Natural killer cell (primary cell): Measurements from ENCODE around the gene KRT33B. TPM values are rescaled to one million over a fixed set of nuclear protein-coding genes. Genes with fewer than 3 reads are reported as not detected.

Experiments
- ATAC-seq, 3 donors: fragments of 150-1000 bp in 2 of 3; fragments of 200-7000 bp in 1 of 3; cut with Tn5 transposase; 1 replicate in 1 of 3; 2 replicates in 2 of 3; pipeline ENCODE4 v1.10.0; 2021; ENCODE audit warnings: mild to moderate bottlenecking in 2 of 3, moderate library complexity in 2 of 3
- DNase-seq, 2 donors: peaks; one replicate each; pipeline versions ENCODE4 v3.0.0 to v3.0.0-alpha.2; 2013 to 2021; ENCODE audit warnings: mixed read lengths in 1 of 2
- H3K27ac ChIP-seq: one replicate; pipeline ENCODE4 v1.5.1; 2013; ENCODE audit warnings: mild to moderate bottlenecking, low read length
- H3K27me3 ChIP-seq: one replicate; pipeline ENCODE4 v1.6.1; 2013; ENCODE audit warnings: low read length; ENCODE audit not compliant: control insufficient read depth, insufficient read depth
- H3K36me3 ChIP-seq: one replicate; pipeline ENCODE4 v1.6.1; 2013; ENCODE audit warnings: low read length; ENCODE audit not compliant: control insufficient read depth, insufficient read depth
- H3K4me1 ChIP-seq: one replicate; pipeline ENCODE4 v1.6.1; 2013; ENCODE audit warnings: low read length; ENCODE audit not compliant: control insufficient read depth, insufficient read depth
- H3K4me3 ChIP-seq: one replicate; pipeline ENCODE4 v1.5.1; 2013; ENCODE audit warnings: low read length
- H3K9me3 ChIP-seq: one replicate; pipeline ENCODE4 v1.6.1; 2013; ENCODE audit warnings: low read length; ENCODE audit not compliant: control insufficient read depth, insufficient read depth
- H3K27ac Mint-ChIP-seq, 2 donors: one replicate each; pipeline ENCODE4 v1.8.0; 2022; ENCODE audit warnings: mild to moderate bottlenecking in 2 of 2, mixed read lengths in 2 of 2, moderate library complexity in 1 of 2
- H3K27me3 Mint-ChIP-seq, 2 donors: one replicate each; pipeline ENCODE4 v1.8.0; 2022; ENCODE audit warnings: low read depth in 2 of 2, mixed read lengths in 2 of 2
- H3K36me3 Mint-ChIP-seq: one replicate; pipeline ENCODE4 v1.8.0; 2022; ENCODE audit warnings: mixed read lengths
- H3K4me1 Mint-ChIP-seq, 2 donors: one replicate each; pipeline ENCODE4 v1.8.0; 2022; ENCODE audit warnings: mixed read lengths in 2 of 2
- H3K4me3 Mint-ChIP-seq: one replicate; pipeline ENCODE4 v1.8.0; 2022; ENCODE audit warnings: mild to moderate bottlenecking, moderate library complexity, mixed read lengths
- H3K9me3 Mint-ChIP-seq, 2 donors: one replicate each; pipeline ENCODE4 v1.8.0; 2022; ENCODE audit warnings: mixed read lengths in 2 of 2
- CTCF ChIP-seq: fragments of 200-600 bp; IDR thresholded peaks from one replicate; pipeline ENCODE4 v1.8.0; 2022; ENCODE audit warnings: antibody characterized with exemption
- WGBS: methylation state at CpG from one replicate; pipeline ENCODE4 v1.1.7; 2013; ENCODE audit warnings: missing lambda C conversion rate; ENCODE audit not compliant: insufficient coverage; 5-methylcytosine and 5-hydroxymethylcytosine counted together
- intact Hi-C: fragments of 100-400 bp; cut with micrococcal nuclease; formaldehyde crosslinking; loops from one replicate; pipeline ENCODE4 v1.14.2; 2022
- total RNA-seq, 4 donors: library from RNA; stranded (reverse); fragments of 120-200 nt in 1 of 4; gene quantifications; one replicate each; pipeline versions ENCODE4 v1.2.3 to v1.2.4, GENCODE V29; 2013 to 2022

Gene KRT33B
- total RNA-seq, result not detected
- not detected for total RNA-seq (2013)

GRCh38 chr17:41369713-41370112 lies at the start of gene KRT33B:
Gene KRT33B, minus strand, starts transcription at chr17:41369813. Its CDS starts 63 bp downstream, at chr17:41369750.
- no peak for ATAC-seq
- H3K9me3 Mint-ChIP-seq, result no peaks in the 10 kb centered on the region
- no peaks in the 10 kb centered on the region for H3K4me1 Mint-ChIP-seq
- H3K36me3 Mint-ChIP-seq, result no peaks in the 10 kb centered on the region
- intact Hi-C loops, result loop anchor here (1.0 kb wide), 1 partner anchor 20 kb away; no protein-coding TSS in a partner anchor
- no peak within 1 kb of the TSS for H3K27ac ChIP-seq
- no peak for TF ChIP-seq CTCF
- H3K9me3 ChIP-seq, result no peaks in the 10 kb centered on the region
- H3K4me3 ChIP-seq, result no peak within 1 kb of the TSS
- no peak within 1 kb of the TSS for H3K4me3 Mint-ChIP-seq
- H3K4me1 ChIP-seq, result no peaks in the 10 kb centered on the region
- H3K27me3 Mint-ChIP-seq, result peaks cover 12 to 23% of the 10 kb centered on the region in 2 donors
- WGBS, result 100% methylated on average over 1 of the region's 1 CpG
- H3K27me3 ChIP-seq, result no peaks in the 10 kb centered on the region
- no peaks in the 10 kb centered on the region for H3K36me3 ChIP-seq
- H3K27ac Mint-ChIP-seq, result no peak within 1 kb of the TSS
- DNase-seq, result no peak

DNA sequence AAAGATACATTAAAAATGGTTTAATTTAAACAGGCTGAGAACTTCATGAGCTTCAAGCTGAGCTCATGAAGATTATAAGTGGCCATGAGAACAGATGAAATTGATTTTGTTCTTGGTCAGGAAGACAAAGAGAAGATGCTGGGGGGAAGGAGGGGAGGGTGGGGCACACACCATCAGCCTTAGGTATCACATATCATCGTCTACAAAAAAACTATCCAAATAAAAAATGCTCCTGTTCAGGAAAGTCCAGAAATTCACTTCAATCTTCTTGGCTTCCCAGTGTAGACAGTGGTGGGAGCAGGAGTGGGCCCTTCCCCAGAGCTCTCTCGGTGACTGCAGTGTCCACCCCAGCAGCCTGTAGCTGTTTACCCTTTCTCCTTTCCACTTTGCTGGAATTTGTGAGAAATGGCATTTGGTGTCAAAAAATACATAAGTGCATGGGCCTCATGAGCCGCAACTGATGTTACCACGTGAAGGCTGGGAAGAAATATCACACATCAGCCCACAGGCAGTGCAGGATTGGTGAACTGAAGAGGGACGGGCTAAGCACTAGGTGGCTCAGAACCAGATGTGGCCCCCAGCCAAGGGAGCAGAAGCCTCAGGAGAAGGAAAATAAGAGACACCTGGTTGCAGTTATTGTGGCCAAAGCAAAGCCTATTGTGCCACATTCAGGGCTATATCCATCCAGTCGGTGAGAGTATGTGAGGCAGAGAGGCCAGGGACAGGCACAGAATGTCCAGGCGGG lies 48.7 kb upstream of the KRT33B start:
- intact Hi-C loops, result no loop called here
- Mint-ChIP-seq H3K36me3 (no peaks in the 10 kb centered on the region), H3K4me1 (no peaks in the 10 kb centered on the region), H3K4me3 (no peak overlapping the region), H3K9me3 (no peaks in the 10 kb centered on the region), H3K27me3 (peaks cover 8 to 26% of the 10 kb centered on the region in 2 donors), H3K27ac (no peak overlapping the region)
- no peak overlapping the region for H3K4me3 ChIP-seq
- ATAC-seq (no peak), DNase-seq (no peak)
- peaks cover 13% of the 10 kb centered on the region for H3K4me1 ChIP-seq
- H3K27me3 ChIP-seq, result no peaks in the 10 kb centered on the region
- 93% methylated on average over 6 of the region's 7 CpGs for WGBS
- H3K27ac ChIP-seq, result no peak overlapping the region
- no peaks in the 10 kb centered on the region for H3K9me3 ChIP-seq
- no peaks in the 10 kb centered on the region for H3K36me3 ChIP-seq
- no peak for TF ChIP-seq CTCF

DNA sequence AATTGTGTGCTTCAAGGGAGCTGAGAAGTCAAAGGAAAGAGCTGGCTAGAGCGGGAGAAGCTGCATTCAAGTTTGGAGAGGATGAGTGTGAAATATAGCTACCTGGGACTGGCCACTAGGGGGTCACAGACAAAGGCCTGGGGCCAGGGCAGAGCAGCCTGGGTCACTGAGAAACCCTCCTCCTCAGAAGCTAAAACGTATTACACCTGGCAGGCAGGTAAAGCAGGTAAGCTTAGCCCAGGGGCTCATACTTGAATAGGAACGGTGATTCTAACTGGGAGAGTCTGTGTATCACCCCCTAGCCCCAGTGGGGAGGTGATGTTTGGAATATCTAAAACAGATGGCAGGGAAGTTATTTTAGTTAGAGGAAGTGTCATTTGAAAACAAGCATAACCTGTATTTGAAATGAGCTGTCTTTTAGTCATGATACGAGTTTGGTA lies 48.0 kb upstream of the KRT33B start:
- no peaks in the 10 kb centered on the region for H3K36me3 Mint-ChIP-seq
- H3K27ac Mint-ChIP-seq, result no peak overlapping the region
- peaks cover 8 to 21% of the 10 kb centered on the region in 2 donors for H3K27me3 Mint-ChIP-seq
- no peak overlapping the region for H3K4me3 Mint-ChIP-seq
- H3K9me3 ChIP-seq, result no peaks in the 10 kb centered on the region
- H3K9me3 Mint-ChIP-seq, result no peaks in the 10 kb centered on the region
- no peak overlapping the region for H3K27ac ChIP-seq
- no peak for ATAC-seq
- peak; percentile 15 for TF ChIP-seq CTCF
- intact Hi-C loops, result no loop called here
- no peaks in the 10 kb centered on the region for H3K36me3 ChIP-seq
- H3K27me3 ChIP-seq, result no peaks in the 10 kb centered on the region
- peaks cover 13% of the 10 kb centered on the region for H3K4me1 ChIP-seq
- 88% methylated on average over 4 of the region's 4 CpGs for WGBS
- peak in 1 of 2 donors; percentile 12 for DNase-seq
- H3K4me3 ChIP-seq, result no peak overlapping the region
- H3K4me1 Mint-ChIP-seq, result no peaks in the 10 kb centered on the region
